22Rv1 (cell line): ENCODE results near the gene MTHFD1L.

Experiments
- ZFX ChIP-seq: fragments of 450-650 bp; IDR thresholded peaks from 2 replicates; pipeline ENCODE4 v1.6.1; 2017; ENCODE audit warnings: antibody characterized with exemption, borderline replicate concordance
- TF ChIP-seq, protein P1 (sequence below): fragments of 450-650 bp; IDR thresholded peaks from 2 replicates; pipeline ENCODE4 v1.5.1; 2017; ENCODE audit warnings: mild to moderate bottlenecking

DNA sequence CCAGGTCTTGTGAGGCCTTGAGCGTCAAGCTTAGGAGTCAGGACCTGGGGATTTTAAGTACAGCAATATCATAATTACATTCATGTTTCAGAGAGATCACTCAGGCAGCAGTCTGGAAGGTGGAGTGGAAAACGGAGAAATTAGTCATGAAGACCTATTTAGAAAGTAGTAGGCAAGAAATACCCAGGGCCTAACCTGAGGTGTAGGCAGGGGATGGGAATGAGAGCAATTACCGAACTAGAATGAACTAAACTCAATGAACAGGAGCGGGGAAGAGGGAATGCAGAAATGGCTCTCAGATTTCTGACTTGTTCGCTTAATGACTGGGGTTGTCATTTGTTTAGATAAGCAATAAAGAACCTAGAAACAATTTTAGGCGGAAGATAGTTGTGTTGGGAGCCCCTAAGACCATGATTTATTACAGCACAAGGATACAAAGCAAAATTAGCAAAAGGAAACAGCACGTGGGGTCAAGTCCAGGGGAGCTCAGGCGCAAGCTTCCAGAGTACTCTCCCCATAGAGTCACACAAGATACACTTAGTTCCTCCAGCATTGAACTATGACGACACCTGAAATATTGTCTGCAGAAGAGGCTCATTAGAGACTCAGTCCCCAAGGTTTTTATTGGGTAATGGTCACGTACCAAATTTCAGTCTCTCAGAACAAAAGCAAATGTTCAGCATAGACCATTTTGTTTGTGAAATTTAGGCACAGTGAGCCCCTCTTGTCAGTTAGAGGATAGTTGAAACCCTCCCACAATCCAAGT, 195.4 kb downstream of the MTHFD1L start:
- TF ChIP-seq, protein P1, sequence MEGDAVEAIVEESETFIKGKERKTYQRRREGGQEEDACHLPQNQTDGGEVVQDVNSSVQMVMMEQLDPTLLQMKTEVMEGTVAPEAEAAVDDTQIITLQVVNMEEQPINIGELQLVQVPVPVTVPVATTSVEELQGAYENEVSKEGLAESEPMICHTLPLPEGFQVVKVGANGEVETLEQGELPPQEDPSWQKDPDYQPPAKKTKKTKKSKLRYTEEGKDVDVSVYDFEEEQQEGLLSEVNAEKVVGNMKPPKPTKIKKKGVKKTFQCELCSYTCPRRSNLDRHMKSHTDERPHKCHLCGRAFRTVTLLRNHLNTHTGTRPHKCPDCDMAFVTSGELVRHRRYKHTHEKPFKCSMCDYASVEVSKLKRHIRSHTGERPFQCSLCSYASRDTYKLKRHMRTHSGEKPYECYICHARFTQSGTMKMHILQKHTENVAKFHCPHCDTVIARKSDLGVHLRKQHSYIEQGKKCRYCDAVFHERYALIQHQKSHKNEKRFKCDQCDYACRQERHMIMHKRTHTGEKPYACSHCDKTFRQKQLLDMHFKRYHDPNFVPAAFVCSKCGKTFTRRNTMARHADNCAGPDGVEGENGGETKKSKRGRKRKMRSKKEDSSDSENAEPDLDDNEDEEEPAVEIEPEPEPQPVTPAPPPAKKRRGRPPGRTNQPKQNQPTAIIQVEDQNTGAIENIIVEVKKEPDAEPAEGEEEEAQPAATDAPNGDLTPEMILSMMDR: no peak
- no peak for TF ChIP-seq ZFX
